Omental fat pad (tissue), 4 donors: ENCODE data around the gene DSG3. TPM values are rescaled to one million over a fixed set of nuclear protein-coding genes. Genes with fewer than 3 reads are reported as not detected.

Experiments used
- ATAC-seq: fragments of 150-250 bp; one replicate; pipeline ENCODE4 v1.9.1; 2016; ENCODE audit warnings: mild to moderate bottlenecking, moderate library complexity; ENCODE audit not compliant: low FRiP score
- DNase-seq: peaks from one replicate; pipeline ENCODE4 v3.0.0-alpha.2; 2019; ENCODE audit warnings: low spot score
- total RNA-seq, 4 donors: library from RNA; depleted of rRNA; stranded (reverse); fragments of >200 nt; gene quantifications; one replicate each; pipeline ENCODE4 v1.1.0, GENCODE V29; 2016
- TF ChIP-seq, protein P1 (sequence below), 3 donors: fragments of 450-650 bp; IDR thresholded peaks; one replicate each; pipeline ENCODE4 v1.5.1; 2016 to 2017; ENCODE audit warnings: antibody characterized with exemption in 3 of 3, mild to moderate bottlenecking in 3 of 3, moderate library complexity in 2 of 3

Gene DSG3
- total RNA-seq, 4 donors from 2014 or later: not detected

DNA sequence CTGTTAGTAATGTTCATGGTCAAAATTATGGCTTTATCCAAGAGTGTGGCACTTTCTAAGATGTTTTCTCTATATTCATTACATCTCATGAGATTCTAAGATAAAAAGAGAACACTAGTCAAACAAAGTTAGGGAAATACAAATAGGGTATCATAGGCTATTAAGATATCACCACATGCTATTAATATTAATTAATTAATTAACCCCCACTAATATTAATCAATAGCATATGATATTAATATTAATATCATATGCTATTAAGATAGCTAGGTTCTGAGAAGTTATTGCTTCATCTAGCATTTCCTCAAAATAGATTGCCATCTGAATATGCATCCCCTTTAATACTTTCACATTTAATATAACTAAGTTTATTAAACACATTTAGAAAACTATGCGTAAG, 22.1 kb downstream of the DSG3 start:
- ATAC-seq: no peak
- TF ChIP-seq, protein P1, sequence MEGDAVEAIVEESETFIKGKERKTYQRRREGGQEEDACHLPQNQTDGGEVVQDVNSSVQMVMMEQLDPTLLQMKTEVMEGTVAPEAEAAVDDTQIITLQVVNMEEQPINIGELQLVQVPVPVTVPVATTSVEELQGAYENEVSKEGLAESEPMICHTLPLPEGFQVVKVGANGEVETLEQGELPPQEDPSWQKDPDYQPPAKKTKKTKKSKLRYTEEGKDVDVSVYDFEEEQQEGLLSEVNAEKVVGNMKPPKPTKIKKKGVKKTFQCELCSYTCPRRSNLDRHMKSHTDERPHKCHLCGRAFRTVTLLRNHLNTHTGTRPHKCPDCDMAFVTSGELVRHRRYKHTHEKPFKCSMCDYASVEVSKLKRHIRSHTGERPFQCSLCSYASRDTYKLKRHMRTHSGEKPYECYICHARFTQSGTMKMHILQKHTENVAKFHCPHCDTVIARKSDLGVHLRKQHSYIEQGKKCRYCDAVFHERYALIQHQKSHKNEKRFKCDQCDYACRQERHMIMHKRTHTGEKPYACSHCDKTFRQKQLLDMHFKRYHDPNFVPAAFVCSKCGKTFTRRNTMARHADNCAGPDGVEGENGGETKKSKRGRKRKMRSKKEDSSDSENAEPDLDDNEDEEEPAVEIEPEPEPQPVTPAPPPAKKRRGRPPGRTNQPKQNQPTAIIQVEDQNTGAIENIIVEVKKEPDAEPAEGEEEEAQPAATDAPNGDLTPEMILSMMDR (IDR thresholded peaks at IDR 0.05): no peak
- no peak for DNase-seq

DNA sequence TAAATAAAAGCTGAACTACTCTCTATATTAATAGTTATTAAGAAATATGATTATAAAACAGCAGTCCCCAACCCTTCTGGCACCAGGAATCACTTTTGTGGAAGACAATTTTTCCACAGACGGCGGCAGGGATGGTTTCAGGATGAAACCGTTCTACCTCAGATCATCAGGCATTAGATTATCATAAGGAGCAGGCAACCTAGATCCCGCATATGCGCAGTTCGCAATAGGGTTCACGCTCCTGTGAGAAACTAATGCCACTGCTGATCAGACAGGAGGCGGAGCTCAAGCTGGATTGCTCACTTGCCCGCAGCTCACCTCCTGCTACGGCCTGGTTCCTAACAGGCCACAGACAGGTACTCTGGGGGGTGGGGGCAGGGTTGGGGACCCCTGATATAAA, 31.1 kb downstream of the DSG3 start:
- ATAC-seq (no peak), DNase-seq (no peak)
- TF ChIP-seq, protein P1 (IDR thresholded peaks at IDR 0.05): no peak

GRCh38 chr18:31482051-31482450, 34.5 kb downstream of the DSG3 start:
- DNase-seq (no peak), ATAC-seq (no peak)
- TF ChIP-seq, protein P1 (IDR thresholded peaks at IDR 0.05): no peak

GRCh38 chr18:31483396-31483795, 35.9 kb downstream of the DSG3 start:
- TF ChIP-seq, protein P1 (IDR thresholded peaks at IDR 0.05): no peak
- ATAC-seq (no peak), DNase-seq (no peak)

DNA sequence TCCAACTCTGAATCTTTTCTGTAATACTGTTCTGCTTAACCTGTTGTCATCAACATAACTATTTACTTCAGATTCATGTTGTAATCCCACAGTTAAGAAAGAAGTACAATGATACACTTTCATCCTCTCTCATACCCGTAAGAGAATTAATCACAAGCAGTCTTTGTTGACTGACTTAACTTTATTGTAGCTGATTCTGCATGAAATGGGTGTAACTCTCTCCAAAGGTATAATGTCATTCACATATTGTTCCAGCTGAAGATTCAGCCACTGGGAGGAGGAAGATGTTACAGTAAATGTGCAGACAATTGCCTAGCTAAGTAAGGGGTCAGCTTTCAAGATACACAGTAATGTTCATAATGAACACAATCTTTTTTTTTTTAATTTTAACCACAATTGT, 36.9 kb downstream of the DSG3 start:
- TF ChIP-seq, protein P1 (IDR thresholded peaks at IDR 0.05): no peak
- no peak for DNase-seq
- no peak for ATAC-seq

GRCh38 chr18:31486165-31486564, 38.6 kb downstream of the DSG3 start:
- no peak for DNase-seq
- TF ChIP-seq, protein P1 (IDR thresholded peaks at IDR 0.05): no peak
- ATAC-seq: peak; percentile 58

DNA sequence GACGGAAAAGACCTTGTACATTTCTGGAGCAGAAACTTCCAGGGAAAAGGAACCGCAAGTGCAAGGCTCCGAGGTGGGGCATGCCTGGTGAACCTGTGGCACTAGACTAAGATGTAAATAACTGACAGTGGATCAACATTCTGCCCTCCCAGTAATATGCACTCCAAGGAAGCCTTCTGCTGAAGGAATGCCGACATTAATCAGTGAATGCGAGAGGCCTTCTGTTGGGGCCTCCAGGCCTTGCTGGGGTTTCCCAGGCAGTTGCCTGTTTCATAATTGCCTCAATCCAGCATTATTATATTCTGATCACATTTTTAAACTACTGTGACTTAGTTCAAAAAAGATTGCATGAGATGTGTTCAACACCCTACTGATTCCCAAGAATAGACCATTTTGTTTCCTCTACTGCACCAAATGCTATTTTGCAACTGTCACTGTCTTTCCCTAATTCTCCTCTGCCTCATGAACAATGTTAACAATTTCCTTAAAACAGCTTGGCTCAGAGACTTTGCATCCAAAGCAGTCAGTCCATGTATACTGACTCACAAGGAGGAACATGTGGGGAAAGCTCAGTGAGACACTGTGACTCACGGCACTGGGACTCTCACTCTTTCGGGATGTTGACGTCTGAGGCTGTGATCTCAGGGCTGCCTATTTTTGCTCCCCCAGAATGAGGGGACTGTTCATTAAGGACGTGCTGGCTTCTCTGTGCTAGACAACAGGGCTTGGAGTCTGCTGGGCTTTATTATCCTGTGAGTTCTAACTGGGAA, 39.9 kb downstream of the DSG3 start:
- ATAC-seq: peak; percentile 28
- TF ChIP-seq, protein P1 (IDR thresholded peaks at IDR 0.05): no peak
- DNase-seq: no peak
